ENCODE measurements around the gene CILP. TPM values are rescaled to one million over a fixed set of nuclear protein-coding genes. Genes with fewer than 3 reads are reported as not detected.
"Not testable (repeated sequence)": the region's sequence is repeated elsewhere in the genome, so short reads cannot be mapped to it uniquely, and the experiment has no call there.

The CILP gene
- total RNA-seq, 1 donor from 2014 or later, result 19.2 TPM

- no peak for DNase-seq (ENCODE audit: low spot score)
Measured at GRCh38 chr15:65196637-65197336, 14.5 kb downstream of the CILP start.

GRCh38 chr15:65195548-65195923 is 15.7 kb downstream of the CILP start:
- DNase-seq (ENCODE audit: low spot score), result peak; percentile 21

GRCh38 chr15:65194826-65195547 is 16.3 kb downstream of the CILP start:
- DNase-seq (ENCODE audit: low spot score), result no peak

- no peak for DNase-seq (ENCODE audit: low spot score)
Measured at GRCh38 chr15:65192016-65192415, 19.3 kb downstream of the CILP start.

GRCh38 chr15:65189102-65189740 is 22.1 kb downstream of the CILP start:
- peak; percentile 27 for DNase-seq (ENCODE audit: low spot score)

- DNase-seq (ENCODE audit: low spot score), result not testable (repeated sequence)
Measured at GRCh38 chr15:65188472-65188871, 22.8 kb downstream of the CILP start.

GRCh38 chr15:65184868-65185717 is 26.2 kb downstream of the CILP start, which contains the start of gene CLPX:
CLPX (minus strand) TSS chr15:65185342; CDS start chr15:65185153, 189 bp downstream.
- DNase-seq (ENCODE audit: low spot score), result peak; percentile 90

GRCh38 chr15:65184305-65184867 is 26.9 kb downstream of the CILP start:
- peak; percentile 29 for DNase-seq (ENCODE audit: low spot score)

GRCh38 chr15:65183865-65184159 is 27.5 kb downstream of the CILP start:
- no peak for DNase-seq (ENCODE audit: low spot score)

- no peak for DNase-seq (ENCODE audit: low spot score)
Measured at GRCh38 chr15:65182538-65182937, 28.7 kb downstream of the CILP start.

- DNase-seq (ENCODE audit: low spot score), result not testable (repeated sequence)
Measured at GRCh38 chr15:65181582-65182353, 29.5 kb downstream of the CILP start.

GRCh38 chr15:65180167-65180566 is 31.1 kb downstream of the CILP start:
- DNase-seq (ENCODE audit: low spot score), result no peak

GRCh38 chr15:65177901-65178300 is 33.4 kb downstream of the CILP start:
- no peak for DNase-seq (ENCODE audit: low spot score)

GRCh38 chr15:65176056-65176455 is 35.2 kb downstream of the CILP start:
- DNase-seq (ENCODE audit: low spot score), result no peak

GRCh38 chr15:65175511-65175910 is 35.8 kb downstream of the CILP start:
- DNase-seq (ENCODE audit: low spot score), result no peak

GRCh38 chr15:65174509-65174908 is 36.8 kb downstream of the CILP start:
- DNase-seq (ENCODE audit: low spot score), result no peak

- DNase-seq (ENCODE audit: low spot score), result no peak
Measured at GRCh38 chr15:65172531-65172930, 38.7 kb downstream of the CILP start.

GRCh38 chr15:65171428-65171827 is 39.8 kb downstream of the CILP start:
- DNase-seq (ENCODE audit: low spot score), result no peak

GRCh38 chr15:65165875-65166274 is 45.4 kb downstream of the CILP start:
- DNase-seq (ENCODE audit: low spot score), result no peak

GRCh38 chr15:65164139-65164538 is 47.1 kb downstream of the CILP start:
- no peak for DNase-seq (ENCODE audit: low spot score)

- DNase-seq (ENCODE audit: low spot score), result no peak
Measured at GRCh38 chr15:65163041-65163440, 48.2 kb downstream of the CILP start.

All from mucosa of gallbladder (tissue), 1 donor.